ENCODE data around the gene SRP54.
"Not testable (repeated sequence)": the region's sequence is repeated elsewhere in the genome, so short reads cannot be mapped to it uniquely, and the experiment has no call there.

The SRP54 gene

DNA sequence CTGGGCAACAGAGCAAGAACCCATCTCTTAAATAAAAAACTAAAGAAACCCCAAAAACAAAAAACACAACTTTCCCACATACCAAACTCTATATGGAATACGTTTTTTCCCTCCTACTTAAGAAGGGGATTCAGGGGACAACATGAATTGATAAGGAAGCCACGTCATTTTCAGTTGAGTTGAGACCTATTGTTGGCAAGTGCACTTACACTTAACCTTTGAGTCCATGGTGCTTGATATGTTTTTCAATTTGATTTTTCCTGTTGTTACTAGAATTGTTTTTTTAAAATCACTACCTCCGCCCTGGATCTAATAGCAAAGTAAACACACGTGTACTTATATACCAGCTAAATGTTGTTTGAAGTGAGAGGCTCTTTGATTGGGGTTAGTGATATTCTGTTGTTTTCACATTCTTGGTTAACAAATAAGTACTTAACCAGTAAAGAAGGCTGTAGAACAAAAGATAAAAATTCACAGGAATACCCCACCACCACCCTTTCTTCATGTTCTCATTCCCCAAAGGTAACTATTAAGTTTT, 65.3 kb downstream of the SRP54 start:
- DNase-seq (ENCODE audit: low spot score) = no peak

DNA sequence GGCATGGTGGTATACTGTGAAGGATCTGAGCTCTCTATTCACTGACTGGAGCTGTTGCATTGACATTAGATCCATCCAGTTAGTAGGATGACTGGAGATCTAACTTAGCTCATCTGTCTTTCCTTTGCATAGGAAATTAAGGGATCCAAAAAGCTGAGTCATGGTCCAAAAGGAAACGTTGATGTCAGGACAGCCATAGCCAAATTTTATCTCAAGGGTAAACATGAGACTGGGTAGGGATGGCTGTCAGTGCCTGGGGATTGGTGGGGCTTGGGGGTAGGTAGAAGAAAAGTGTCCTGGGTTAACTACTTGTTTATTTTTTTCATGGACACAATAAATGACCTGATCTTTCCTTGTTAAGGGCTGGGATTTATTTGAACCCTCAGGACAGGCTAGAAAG, 67.9 kb downstream of the SRP54 start:
- DNase-seq (ENCODE audit: low spot score) = no peak

DNA sequence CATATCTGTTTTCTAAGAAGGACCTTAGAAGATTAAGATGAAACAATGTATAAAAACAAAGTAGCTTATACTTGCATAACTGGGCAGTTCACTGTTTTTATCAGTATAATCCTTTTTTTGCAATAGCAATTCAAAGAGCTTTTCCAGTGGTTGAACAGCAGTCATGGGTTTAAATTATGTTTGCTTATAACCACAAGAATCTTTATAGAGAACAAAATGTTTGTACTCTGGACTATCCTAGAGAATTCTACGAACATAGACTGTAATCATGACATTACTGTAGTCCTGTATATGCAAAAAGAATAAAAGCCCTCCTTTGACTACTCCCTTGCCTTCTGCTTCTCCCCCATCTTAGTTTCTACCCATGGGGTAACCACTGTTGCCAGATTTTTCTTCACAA, 69.0 kb downstream of the SRP54 start:
- DNase-seq (ENCODE audit: low spot score) = peak; percentile 68

DNA sequence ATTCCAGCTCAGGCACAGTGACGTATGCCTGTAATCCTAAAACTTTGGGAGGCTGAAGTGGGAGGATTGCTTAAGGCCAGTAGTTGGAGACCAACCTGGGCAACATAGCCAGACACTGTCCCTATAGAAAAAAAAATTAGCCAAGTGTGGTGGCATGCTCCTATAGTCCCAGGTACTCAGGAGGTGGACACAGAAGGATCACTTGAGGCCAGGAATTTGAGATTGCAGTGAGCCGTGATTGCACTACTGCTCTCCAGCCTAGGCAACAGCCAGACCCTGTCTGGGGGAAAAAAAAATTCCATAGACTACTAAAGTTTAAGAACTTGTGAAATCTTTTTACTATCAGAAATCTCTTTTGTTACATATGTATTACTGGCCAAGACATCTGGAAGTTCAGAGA, 69.8 kb downstream of the SRP54 start:
- DNase-seq (ENCODE audit: low spot score) = no peak

GRCh38 chr14:35061113-35061791, 78.5 kb downstream of the SRP54 start:
- DNase-seq (ENCODE audit: low spot score) = peak; percentile 35

DNA sequence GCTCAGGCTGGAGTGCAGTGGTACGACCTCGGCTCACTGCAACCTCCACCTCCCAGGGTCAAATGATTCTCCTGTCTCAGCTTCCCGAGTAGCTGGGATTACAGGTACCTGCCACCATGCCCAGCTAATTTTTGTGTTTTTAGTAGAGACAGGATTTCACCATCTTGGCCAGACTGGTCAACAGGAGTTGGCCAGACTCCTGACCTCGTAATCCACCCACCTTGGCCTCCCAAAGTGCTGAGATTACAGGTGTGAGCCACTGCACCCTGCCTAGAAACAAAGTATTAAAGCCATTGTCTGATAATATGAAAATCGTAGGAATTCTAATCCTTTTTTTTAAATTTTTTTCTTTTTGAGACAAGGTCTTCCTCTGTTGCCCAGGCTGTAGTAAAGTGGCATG, 82.9 kb downstream of the SRP54 start:
- not testable (repeated sequence) for DNase-seq (ENCODE audit: low spot score)

DNA sequence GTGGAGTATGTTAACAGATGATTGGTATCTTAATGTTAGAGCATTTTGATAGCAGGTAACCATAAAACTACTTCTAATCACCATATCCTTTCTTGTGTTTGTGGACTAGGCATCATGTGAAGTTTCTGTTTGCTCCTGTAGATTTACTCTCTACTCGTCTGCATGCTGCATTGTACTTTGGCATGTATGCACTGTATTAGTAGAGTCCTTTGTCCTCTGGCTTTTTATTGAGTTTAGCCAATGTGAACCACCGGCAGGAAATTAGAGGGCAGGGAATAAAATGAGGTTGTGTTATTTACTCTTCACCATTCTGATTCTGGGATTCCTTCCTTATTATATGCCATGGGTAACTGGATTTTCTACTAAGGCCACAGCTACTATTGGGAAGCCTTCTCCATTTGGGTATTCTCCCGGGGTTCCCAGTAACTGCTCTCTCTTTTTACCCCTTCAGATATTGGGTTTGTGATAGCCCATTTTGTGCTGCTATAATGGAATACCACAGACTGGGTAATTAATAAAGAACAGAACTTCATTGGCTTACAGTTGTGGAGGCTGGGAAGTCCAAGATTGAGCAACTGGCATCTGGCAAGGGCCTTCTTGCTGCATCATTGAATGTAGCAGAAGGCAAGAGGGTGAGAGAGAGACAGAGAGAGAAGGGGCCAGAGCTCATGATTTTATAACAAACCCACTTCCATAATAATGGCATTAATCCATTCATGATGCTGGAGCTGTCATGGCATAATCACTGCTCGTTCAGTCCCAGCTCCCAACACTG, 85.6 kb downstream of the SRP54 start:
- no peak for DNase-seq (ENCODE audit: low spot score)

- DNase-seq (ENCODE audit: low spot score) = no peak
Observed at GRCh38 chr14:35072226-35072625, 89.4 kb downstream of the SRP54 start.

DNA sequence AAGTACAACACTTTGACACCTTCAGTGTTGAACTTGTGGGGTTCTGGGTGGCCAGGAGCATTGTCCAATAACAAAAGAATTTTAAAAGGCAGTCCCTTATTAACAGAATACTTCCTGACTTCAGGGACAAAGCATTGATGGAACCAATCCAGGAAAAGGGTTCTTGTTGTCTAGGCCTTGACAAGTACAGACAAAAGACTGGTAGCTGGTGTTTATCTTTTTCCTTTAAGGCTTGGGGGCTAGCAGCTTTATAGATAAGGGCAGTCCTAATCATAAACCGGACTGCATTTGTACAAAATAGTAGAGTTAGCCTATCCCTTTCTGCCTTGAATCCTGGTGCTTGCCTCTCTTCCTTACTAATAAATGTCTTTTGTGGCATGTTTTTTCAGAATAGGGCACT, 90.7 kb downstream of the SRP54 start:
- DNase-seq (ENCODE audit: low spot score) = no peak

GRCh38 chr14:35078082-35078481, 95.3 kb downstream of the SRP54 start:
- DNase-seq (ENCODE audit: low spot score) = no peak

Data from LoVo (cell line).